Epithelial cell of proximal tubule (primary cell): ENCODE measurements around the gene GLYATL2. TPM values are rescaled to one million over a fixed set of nuclear protein-coding genes. Genes with fewer than 3 reads are reported as not detected.

ENCODE experiments used
- DNase-seq: peaks from one replicate; pipeline ENCODE4 v3.0.0-alpha.2; 2011; ENCODE audit warnings: low read depth
- H3K4me3 ChIP-seq: 2 replicates; pipeline ENCODE4 v1.5.1; 2011; ENCODE audit warnings: low read depth, mild to moderate bottlenecking, low read length
- CTCF ChIP-seq: conservative IDR thresholded peaks from 2 replicates; pipeline ENCODE4 v1.5.1; 2012; ENCODE audit warnings: low read depth, mild to moderate bottlenecking, low read length
- total RNA-seq: library from RNA; depleted of rRNA; stranded (reverse); fragments of >200 nt; gene quantifications from 2 replicates; pipeline ENCODE4 v1.2.3, GENCODE V29; 2015

GLYATL2 gene
- total RNA-seq, 1 donor from 2014 or later, result 0.35 TPM

DNA sequence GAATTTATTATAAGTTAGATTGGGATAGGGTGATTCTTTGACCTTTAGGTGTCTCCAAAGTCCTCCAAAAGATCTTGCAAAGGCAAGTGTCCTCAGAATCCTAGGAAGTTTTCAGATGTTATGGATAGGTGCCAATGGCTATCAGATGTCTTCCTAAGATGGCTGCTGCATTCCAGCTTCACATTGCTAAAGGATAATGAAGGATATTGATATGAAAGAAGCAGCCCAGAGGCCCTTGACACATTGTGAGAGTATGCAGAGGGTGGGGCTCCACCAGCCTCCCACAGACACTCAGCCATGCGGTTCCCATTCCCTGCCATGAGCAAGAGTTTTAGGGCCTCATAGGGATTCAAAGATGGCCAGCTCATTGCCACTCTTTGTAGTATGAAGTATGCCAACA, 22.3 kb upstream of the GLYATL2 start:
- no peak for TF ChIP-seq CTCF
- DNase-seq, result no peak
- H3K4me3 ChIP-seq, result no peak overlapping the region

GRCh38 chr11:58864335-58864734, 19.8 kb upstream of the GLYATL2 start:
- H3K4me3 ChIP-seq, result no peak overlapping the region
- no peak for DNase-seq
- no peak for TF ChIP-seq CTCF

DNA sequence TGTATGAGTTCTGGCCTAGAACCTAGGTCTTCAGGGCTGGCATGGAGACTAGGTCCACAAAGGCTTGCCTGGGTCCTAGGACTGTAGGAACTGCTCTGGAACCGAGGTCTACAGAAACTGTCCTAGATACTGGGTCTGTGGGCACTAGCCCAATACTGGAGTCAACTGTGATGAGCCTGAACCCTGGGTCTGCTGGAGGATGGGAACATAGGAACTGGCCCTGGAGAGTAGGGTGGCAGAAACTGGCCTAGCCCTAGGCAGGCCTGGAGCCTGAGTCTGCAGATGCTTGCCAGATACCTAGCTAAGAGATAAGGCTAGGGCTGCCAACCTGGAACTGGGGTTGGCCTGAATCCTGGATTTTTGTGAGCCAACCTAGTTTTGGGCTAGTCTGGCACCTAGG, 19.2 kb upstream of the GLYATL2 start:
- no peak for DNase-seq
- no peak for TF ChIP-seq CTCF
- no peak overlapping the region for H3K4me3 ChIP-seq

DNA sequence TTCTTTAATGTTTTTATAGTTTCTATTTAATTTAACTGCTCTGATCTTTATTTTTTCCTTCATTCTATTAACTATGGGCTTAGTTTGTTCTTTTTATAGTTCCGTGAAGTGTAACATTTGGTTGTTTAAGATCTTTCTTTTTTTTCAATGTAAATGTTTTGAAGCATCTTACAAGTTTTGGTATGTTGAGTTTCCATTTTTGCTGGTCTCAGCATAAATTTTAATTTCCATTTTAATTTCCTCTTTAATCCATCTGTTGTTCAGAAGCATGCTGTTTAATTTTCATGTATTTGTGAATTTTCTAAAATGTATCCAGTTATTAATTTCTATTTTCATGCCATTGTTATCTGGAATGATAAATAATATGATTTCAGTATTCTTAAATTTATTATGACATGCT, 17.0 kb upstream of the GLYATL2 start:
- no peak for TF ChIP-seq CTCF
- H3K4me3 ChIP-seq, result no peak overlapping the region

GRCh38 chr11:58856806-58857205, 12.3 kb upstream of the GLYATL2 start:
- no peak for DNase-seq
- H3K4me3 ChIP-seq, result no peak overlapping the region
- no peak for TF ChIP-seq CTCF

More for the DNA sequence above, 17.0 kb upstream of the GLYATL2 start:
- no peak for DNase-seq

DNA sequence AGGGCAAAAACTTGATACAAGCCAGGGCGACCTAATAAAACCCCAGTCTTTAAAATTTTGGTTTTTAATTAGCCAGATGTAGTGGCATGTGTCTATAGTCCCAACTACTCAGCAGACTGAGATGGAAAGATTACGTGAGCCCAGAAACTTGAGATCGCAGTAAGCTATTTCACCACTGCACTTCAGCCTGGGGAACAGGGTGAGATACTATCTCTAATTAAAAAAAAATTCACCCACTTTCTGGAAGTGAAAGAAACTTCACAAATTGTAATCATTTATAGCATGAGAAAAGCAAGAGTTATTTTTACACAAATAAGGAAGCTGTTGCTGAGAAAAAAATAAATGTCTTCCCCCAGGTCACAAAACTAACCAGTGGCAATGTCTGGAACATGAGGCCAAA, 882 bp upstream of the GLYATL2 start:
- no peak overlapping the region for H3K4me3 ChIP-seq
- no peak for TF ChIP-seq CTCF
- DNase-seq, result no peak

DNA sequence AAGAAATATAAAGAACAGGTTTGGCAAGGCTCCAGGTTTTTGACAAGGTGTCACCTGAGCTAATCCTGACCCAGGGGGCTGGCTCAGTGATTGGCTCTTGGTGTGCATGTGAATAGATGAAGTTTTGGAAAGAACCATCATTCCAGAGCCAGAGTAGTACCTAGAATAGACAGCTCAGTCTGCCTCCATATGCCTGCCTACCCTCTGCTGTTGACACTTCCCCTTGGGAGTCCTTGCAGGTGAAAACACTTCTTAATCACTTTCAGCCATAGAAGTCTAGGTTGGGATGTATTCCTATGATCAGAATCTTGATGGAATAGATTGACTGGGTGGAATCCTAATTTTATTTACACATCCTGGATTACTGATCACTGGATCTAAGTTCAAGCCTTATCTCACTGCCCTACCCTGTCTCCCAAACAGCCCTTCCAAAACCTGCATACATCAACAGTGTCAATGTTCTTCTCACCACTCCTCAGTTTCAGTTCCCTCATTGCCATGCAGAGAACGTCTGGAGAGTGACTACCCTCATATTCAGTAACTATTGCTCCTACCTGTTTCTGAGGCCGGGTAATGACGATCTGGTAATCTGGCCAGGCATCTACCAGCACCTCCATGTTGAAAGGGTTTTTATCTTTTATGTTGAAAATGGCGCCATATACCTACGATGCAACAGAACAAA, 6.7 kb downstream of the GLYATL2 start:
- no peak overlapping the region for H3K4me3 ChIP-seq
- no peak for DNase-seq
- no peak for TF ChIP-seq CTCF
